Nephron (organoid): ENCODE measurements around the gene CDC42BPG.

Source experiments
- H3K27ac Mint-ChIP-seq, 3 experiments: 2 replicates each; pipeline ENCODE4 v1.8.0; 2020; ENCODE audit warnings: mixed read lengths in 3 of 3, mild to moderate bottlenecking in 2 of 3, moderate library complexity in 1 of 3
- H3K27me3 Mint-ChIP-seq: 2 replicates; pipeline ENCODE4 v1.8.0; 2021; ENCODE audit warnings: low read depth, mild to moderate bottlenecking, moderate library complexity, mixed read lengths
- H3K36me3 Mint-ChIP-seq: 2 replicates; pipeline ENCODE4 v1.8.0; 2020; ENCODE audit warnings: low read depth, mixed read lengths
- H3K4me1 Mint-ChIP-seq: 2 replicates; pipeline ENCODE4 v1.8.0; 2020; ENCODE audit warnings: mixed read lengths
- H3K4me3 Mint-ChIP-seq, 3 experiments: 2 replicates each; pipeline ENCODE4 v1.8.0; 2020; ENCODE audit warnings: mild to moderate bottlenecking in 3 of 3, mixed read lengths in 3 of 3, moderate library complexity in 2 of 3
- H3K9me3 Mint-ChIP-seq: 2 replicates; pipeline ENCODE4 v1.8.0; 2020; ENCODE audit warnings: mixed read lengths
- TF ChIP-seq, protein P1 (sequence below), 3 experiments: fragments of 200-600 bp; sonication (generic); IDR thresholded peaks; one replicate each; pipeline ENCODE4 v1.5.0; 2021; ENCODE audit warnings: antibody characterized with exemption in 3 of 3; ENCODE audit not compliant: unreplicated experiment in 3 of 3

Gene CDC42BPG

GRCh38 chr11:64839887-64840782, 4.3 kb downstream of the CDC42BPG start:
- Mint-ChIP-seq H3K9me3 (no peaks in the 10 kb centered on the region), H3K4me3 (no peak overlapping the region), H3K27ac (no peak overlapping the region), H3K27me3 (peaks cover 9% of the 10 kb centered on the region), H3K36me3 (no peaks in the 10 kb centered on the region), H3K4me1 (peaks cover 9% of the 10 kb centered on the region)
- TF ChIP-seq, protein P1, sequence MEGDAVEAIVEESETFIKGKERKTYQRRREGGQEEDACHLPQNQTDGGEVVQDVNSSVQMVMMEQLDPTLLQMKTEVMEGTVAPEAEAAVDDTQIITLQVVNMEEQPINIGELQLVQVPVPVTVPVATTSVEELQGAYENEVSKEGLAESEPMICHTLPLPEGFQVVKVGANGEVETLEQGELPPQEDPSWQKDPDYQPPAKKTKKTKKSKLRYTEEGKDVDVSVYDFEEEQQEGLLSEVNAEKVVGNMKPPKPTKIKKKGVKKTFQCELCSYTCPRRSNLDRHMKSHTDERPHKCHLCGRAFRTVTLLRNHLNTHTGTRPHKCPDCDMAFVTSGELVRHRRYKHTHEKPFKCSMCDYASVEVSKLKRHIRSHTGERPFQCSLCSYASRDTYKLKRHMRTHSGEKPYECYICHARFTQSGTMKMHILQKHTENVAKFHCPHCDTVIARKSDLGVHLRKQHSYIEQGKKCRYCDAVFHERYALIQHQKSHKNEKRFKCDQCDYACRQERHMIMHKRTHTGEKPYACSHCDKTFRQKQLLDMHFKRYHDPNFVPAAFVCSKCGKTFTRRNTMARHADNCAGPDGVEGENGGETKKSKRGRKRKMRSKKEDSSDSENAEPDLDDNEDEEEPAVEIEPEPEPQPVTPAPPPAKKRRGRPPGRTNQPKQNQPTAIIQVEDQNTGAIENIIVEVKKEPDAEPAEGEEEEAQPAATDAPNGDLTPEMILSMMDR (IDR thresholded peaks at IDR 0.05; ENCODE audit: unreplicated experiment in 3 of 3) = no peak

- H3K4me1 Mint-ChIP-seq = peaks cover 9% of the 10 kb centered on the region
- H3K27ac Mint-ChIP-seq = no peak overlapping the region
- no peak overlapping the region for H3K4me3 Mint-ChIP-seq
- H3K36me3 Mint-ChIP-seq = no peaks in the 10 kb centered on the region
- H3K27me3 Mint-ChIP-seq = peaks cover 8% of the 10 kb centered on the region
- no peaks in the 10 kb centered on the region for H3K9me3 Mint-ChIP-seq
- TF ChIP-seq, protein P1 (IDR thresholded peaks at IDR 0.05; ENCODE audit: unreplicated experiment in 3 of 3) = no peak
These were observed 5.1 kb downstream of the CDC42BPG start for GRCh38 chr11:64839335-64839734.

DNA sequence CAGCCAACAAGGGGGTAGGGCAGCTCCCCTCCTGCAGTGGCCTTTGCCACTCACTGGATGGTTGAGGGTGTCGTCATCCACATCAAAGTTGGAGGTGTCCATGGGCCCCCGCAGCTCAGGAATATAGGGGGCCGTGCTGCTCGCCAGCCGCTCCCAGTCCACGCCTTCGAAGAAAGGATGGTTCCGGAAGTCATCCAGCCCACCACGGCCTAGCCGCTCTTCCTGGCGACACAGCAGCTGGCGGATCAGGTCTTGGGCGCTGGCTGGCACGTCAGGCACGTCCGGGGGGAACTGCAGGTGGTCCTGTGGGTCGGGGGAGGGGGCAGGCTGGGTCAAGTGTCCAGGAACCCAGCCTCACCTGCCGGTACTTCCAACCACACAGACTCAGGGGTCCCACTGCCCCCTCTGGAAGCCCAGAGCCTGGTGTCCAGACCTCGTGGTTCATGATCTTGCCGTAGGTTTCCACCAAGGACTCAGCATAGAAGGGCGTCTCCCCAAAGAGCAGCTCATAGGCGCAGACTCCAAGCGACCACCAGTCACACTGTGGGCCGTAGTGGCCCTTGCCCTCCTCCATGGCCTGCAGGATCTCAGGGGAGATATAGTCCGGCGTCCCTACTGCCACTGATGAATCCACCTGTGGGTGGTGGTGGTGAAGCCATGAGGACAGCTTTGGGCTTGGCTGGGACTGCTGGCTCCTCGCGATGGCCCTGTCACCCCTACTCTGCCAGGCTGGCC, 5.7 kb downstream of the CDC42BPG start:
- Mint-ChIP-seq H3K4me1 (peaks cover 5% of the 10 kb centered on the region), H3K27me3 (peaks cover 3% of the 10 kb centered on the region), H3K4me3 (no peak overlapping the region), H3K27ac (no peak overlapping the region), H3K9me3 (no peaks in the 10 kb centered on the region), H3K36me3 (no peaks in the 10 kb centered on the region)
- TF ChIP-seq, protein P1 (IDR thresholded peaks at IDR 0.05; ENCODE audit: unreplicated experiment in 3 of 3) = no peak

DNA sequence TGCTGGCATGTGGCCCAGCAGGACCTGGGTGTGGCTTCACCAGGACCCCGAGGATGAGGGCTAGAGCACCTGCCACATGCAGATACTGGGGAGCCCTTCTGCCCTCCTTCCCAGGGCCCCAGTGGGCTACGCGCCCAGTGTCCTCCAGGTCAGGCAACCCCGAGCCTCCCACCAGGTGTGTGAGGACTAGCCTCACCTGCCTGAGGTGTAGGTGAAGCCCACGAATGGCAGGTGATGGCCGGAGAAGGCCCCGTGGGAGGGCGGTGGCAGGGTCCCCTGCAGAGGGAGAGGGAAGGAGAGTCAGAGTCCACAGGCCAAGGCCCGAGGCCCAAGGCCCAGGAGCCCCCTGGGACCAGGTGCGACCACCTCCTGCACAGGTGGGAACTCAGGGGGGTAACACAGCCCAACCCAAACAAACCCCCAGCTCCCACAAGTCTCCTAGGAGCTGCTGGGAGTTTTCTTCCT, 6.5 kb downstream of the CDC42BPG start:
- H3K36me3 Mint-ChIP-seq = no peaks in the 10 kb centered on the region
- no peak overlapping the region for H3K4me3 Mint-ChIP-seq
- H3K27ac Mint-ChIP-seq = no peak overlapping the region
- no peaks in the 10 kb centered on the region for H3K9me3 Mint-ChIP-seq
- H3K27me3 Mint-ChIP-seq = no peaks in the 10 kb centered on the region
- TF ChIP-seq, protein P1 (IDR thresholded peaks at IDR 0.05; ENCODE audit: unreplicated experiment in 3 of 3) = no peak
- peaks cover under 1% of the 10 kb centered on the region for H3K4me1 Mint-ChIP-seq

GRCh38 chr11:64836448-64837072, 7.9 kb downstream of the CDC42BPG start:
- no peak overlapping the region for H3K4me3 Mint-ChIP-seq
- no peaks in the 10 kb centered on the region for H3K9me3 Mint-ChIP-seq
- no peaks in the 10 kb centered on the region for H3K27me3 Mint-ChIP-seq
- no peaks in the 10 kb centered on the region for H3K4me1 Mint-ChIP-seq
- TF ChIP-seq, protein P1 (IDR thresholded peaks at IDR 0.05; ENCODE audit: unreplicated experiment in 3 of 3) = no peak
- no peaks in the 10 kb centered on the region for H3K36me3 Mint-ChIP-seq
- H3K27ac Mint-ChIP-seq = no peak overlapping the region
